Fibroblast of lung (primary cell): Measurements from ENCODE around the gene NEU2. TPM values are rescaled to one million over a fixed set of nuclear protein-coding genes. Genes with fewer than 3 reads are reported as not detected.

Experiments used
- DNase-seq, 2 donors: peaks; one replicate each; pipeline versions ENCODE4 v3.0.0 to v3.0.0-alpha.2; 2010; ENCODE audit warnings: low read depth in 2 of 2
- H2AFZ ChIP-seq: 2 replicates; pipeline ENCODE4 v1.5.1; 2012; ENCODE audit warnings: low read length, control low read depth, inconsistent platforms
- H3K27ac ChIP-seq: 2 replicates; pipeline ENCODE4 v1.5.1; 2011; ENCODE audit warnings: low read length, control low read depth; ENCODE audit not compliant: insufficient read depth
- H3K27me3 ChIP-seq: 2 replicates; pipeline ENCODE4 v1.5.1; 2011; ENCODE audit warnings: mild to moderate bottlenecking, low read length; ENCODE audit not compliant: control insufficient read depth, insufficient read depth
- H3K36me3 ChIP-seq: 2 replicates; pipeline ENCODE4 v1.5.1; 2011; ENCODE audit warnings: low read length; ENCODE audit not compliant: control insufficient read depth, insufficient read depth
- H3K4me1 ChIP-seq: 2 replicates; pipeline ENCODE4 v1.5.1; 2011; ENCODE audit warnings: low read length; ENCODE audit not compliant: control insufficient read depth, insufficient read depth; ENCODE audit errors: extremely low read depth
- H3K4me2 ChIP-seq: 2 replicates; pipeline ENCODE4 v1.5.1; 2011; ENCODE audit warnings: low read length, control low read depth; ENCODE audit not compliant: insufficient read depth; ENCODE audit errors: extremely low read depth
- H3K4me3 ChIP-seq, 4 experiments: fragments of 200-600 bp in 1 of 4; sonication (generic) in 1 of 4; replicated peaks in 1 of 4; 2 replicates each; pipeline ENCODE4 v1.5.1; 2011 to 2016; ENCODE audit warnings: low read length in 4 of 4, low read depth in 3 of 4, mild to moderate bottlenecking in 3 of 4, control low read depth in 2 of 4, inconsistent platforms in 1 of 4, mixed read lengths in 1 of 4; ENCODE audit not compliant: insufficient read depth in 1 of 4; ENCODE audit errors: control extremely low read depth in 1 of 4
- H3K79me2 ChIP-seq: 2 replicates; pipeline ENCODE4 v1.5.1; 2012; ENCODE audit warnings: mild to moderate bottlenecking, low read length, inconsistent platforms; ENCODE audit not compliant: control insufficient read depth, insufficient read depth
- H3K9ac ChIP-seq: 2 replicates; pipeline ENCODE4 v1.5.1; 2011; ENCODE audit warnings: mild to moderate bottlenecking, low read length, control low read depth; ENCODE audit not compliant: insufficient read depth
- H3K9me3 ChIP-seq: 2 replicates; pipeline ENCODE4 v1.5.1; 2012; ENCODE audit warnings: low read depth, low read length; ENCODE audit not compliant: control insufficient read depth, insufficient read depth
- H4K20me1 ChIP-seq: 2 replicates; pipeline ENCODE4 v1.5.1; 2011; ENCODE audit warnings: low read length; ENCODE audit not compliant: control insufficient read depth, insufficient read depth; ENCODE audit errors: extremely low read depth
- EZH2 ChIP-seq: IDR thresholded peaks from 2 replicates; pipeline ENCODE4 v1.5.1; 2012; ENCODE audit warnings: low read length, control low read depth, mild to moderate bottlenecking; ENCODE audit errors: missing control alignments
- polyA plus RNA-seq, 2 donors: library from polyadenylated mRNA; depleted of rRNA in 1 of 2; stranded (reverse) in 1 of 2; unstranded in 1 of 2; fragments of >200 nt; gene quantifications; 2 replicates each; pipeline ENCODE4 v1.2.1, GENCODE V29; 2011 to 2012; ENCODE audit warnings: missing spikeins in 1 of 2
- total RNA-seq: library from RNA; depleted of rRNA; stranded (reverse); fragments of >200 nt; gene quantifications from 2 replicates; pipeline ENCODE4 v1.2.1, GENCODE V29; 2014
- TF ChIP-seq, protein P1 (sequence below), 2 donors: IDR thresholded peaks in 1 of 2; conservative IDR thresholded peaks in 1 of 2; 1 replicate in 1 of 2; 2 replicates in 1 of 2; pipeline ENCODE4 v1.5.1; 2011 to 2012; ENCODE audit warnings: low read length in 2 of 2, control low read depth in 1 of 2, inconsistent platforms in 1 of 2, low read depth in 1 of 2, mild to moderate bottlenecking in 1 of 2

NEU2 gene
- total and polyA plus RNA-seq, 2 donors (not counting 1 experiment from before 2014, with no cell fraction given), result not detected

DNA sequence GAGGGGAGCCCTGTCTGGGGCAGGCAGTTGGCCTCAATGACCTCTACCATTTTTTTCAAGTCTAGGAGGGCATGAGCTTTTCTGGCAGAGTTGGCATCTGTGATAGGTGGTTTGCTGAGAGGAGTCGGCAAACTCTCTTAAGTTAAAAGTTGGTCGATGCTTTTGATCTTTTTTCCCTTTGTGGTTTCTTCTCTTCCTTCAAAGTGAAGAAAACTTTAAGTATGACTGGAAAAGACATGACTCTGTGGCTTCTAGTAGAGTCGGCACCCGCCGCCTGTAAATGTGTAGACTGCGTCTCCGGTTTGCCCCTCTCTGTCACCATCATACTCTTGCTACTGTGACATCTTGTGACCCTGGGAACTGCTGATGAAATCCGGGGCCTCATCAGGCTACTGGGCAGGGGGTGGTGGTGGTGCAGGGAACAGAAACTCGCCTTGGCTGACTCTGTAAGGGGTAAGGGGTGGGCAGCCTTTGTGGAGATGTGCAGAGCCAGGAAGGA is 48.8 kb downstream of the NEU2 start:
- Histone ChIP-seq H3K36me3 (no peaks in the 10 kb centered on the region), H3K9ac (no peak overlapping the region), H4K20me1 (no peaks in the 10 kb centered on the region), H3K79me2 (no peaks in the 10 kb centered on the region), H3K9me3 (no peaks in the 10 kb centered on the region), H3K27me3 (peaks cover 7% of the 10 kb centered on the region), H3K4me1 (no peaks in the 10 kb centered on the region), H3K4me3 (no peak overlapping the region), H3K4me2 (no peak overlapping the region), H2AFZ (no peak overlapping the region), H3K27ac (no peak overlapping the region)
- no peak for DNase-seq
- TF ChIP-seq, protein P1, sequence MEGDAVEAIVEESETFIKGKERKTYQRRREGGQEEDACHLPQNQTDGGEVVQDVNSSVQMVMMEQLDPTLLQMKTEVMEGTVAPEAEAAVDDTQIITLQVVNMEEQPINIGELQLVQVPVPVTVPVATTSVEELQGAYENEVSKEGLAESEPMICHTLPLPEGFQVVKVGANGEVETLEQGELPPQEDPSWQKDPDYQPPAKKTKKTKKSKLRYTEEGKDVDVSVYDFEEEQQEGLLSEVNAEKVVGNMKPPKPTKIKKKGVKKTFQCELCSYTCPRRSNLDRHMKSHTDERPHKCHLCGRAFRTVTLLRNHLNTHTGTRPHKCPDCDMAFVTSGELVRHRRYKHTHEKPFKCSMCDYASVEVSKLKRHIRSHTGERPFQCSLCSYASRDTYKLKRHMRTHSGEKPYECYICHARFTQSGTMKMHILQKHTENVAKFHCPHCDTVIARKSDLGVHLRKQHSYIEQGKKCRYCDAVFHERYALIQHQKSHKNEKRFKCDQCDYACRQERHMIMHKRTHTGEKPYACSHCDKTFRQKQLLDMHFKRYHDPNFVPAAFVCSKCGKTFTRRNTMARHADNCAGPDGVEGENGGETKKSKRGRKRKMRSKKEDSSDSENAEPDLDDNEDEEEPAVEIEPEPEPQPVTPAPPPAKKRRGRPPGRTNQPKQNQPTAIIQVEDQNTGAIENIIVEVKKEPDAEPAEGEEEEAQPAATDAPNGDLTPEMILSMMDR (conservative IDR thresholded peaks at IDR 0.05 in 1 of 2, IDR thresholded peaks at IDR 0.05 in 1 of 2; ENCODE audit: low read depth in 1 of 2, low read length in 2 of 2), result no peak
- no peak for TF ChIP-seq EZH2

GRCh38 chr2:233081731-233082221 is 49.3 kb downstream of the NEU2 start:
- H3K27me3 ChIP-seq, result peaks cover 7% of the 10 kb centered on the region
- no peak overlapping the region for H3K27ac ChIP-seq
- no peak for TF ChIP-seq EZH2
- TF ChIP-seq, protein P1 (conservative IDR thresholded peaks at IDR 0.05 in 1 of 2, IDR thresholded peaks at IDR 0.05 in 1 of 2; ENCODE audit: low read depth in 1 of 2, low read length in 2 of 2), result no peak
- H4K20me1 ChIP-seq, result no peaks in the 10 kb centered on the region
- no peaks in the 10 kb centered on the region for H3K36me3 ChIP-seq
- no peaks in the 10 kb centered on the region for H3K4me1 ChIP-seq
- no peak for DNase-seq
- no peak overlapping the region for H3K4me2 ChIP-seq
- no peaks in the 10 kb centered on the region for H3K9me3 ChIP-seq
- H3K79me2 ChIP-seq, result no peaks in the 10 kb centered on the region
- no peak overlapping the region for H2AFZ ChIP-seq
- H3K9ac ChIP-seq, result no peak overlapping the region
- no peak overlapping the region for H3K4me3 ChIP-seq

GRCh38 chr2:233082222-233082930 is 49.9 kb downstream of the NEU2 start:
- Histone ChIP-seq H3K27me3 (peaks cover 7% of the 10 kb centered on the region), H3K9me3 (no peaks in the 10 kb centered on the region), H3K36me3 (no peaks in the 10 kb centered on the region), H3K9ac (no peak overlapping the region), H3K4me3 (no peak overlapping the region), H3K4me1 (no peaks in the 10 kb centered on the region), H3K27ac (no peak overlapping the region), H2AFZ (no peak overlapping the region), H4K20me1 (no peaks in the 10 kb centered on the region), H3K4me2 (no peak overlapping the region), H3K79me2 (no peaks in the 10 kb centered on the region)
- no peak for DNase-seq
- no peak for TF ChIP-seq EZH2
- TF ChIP-seq, protein P1 (conservative IDR thresholded peaks at IDR 0.05 in 1 of 2, IDR thresholded peaks at IDR 0.05 in 1 of 2; ENCODE audit: low read depth in 1 of 2, low read length in 2 of 2), result no peak
